ENCODE data around the gene RNF141. TPM values are rescaled to one million over a fixed set of nuclear protein-coding genes. Genes with fewer than 3 reads are reported as not detected.

Gene RNF141
- total RNA-seq, 1 donor from 2014 or later, result 30.0 TPM

- Mint-ChIP-seq H3K9me3 (ENCODE audit: unreplicated experiment) (no peaks in the 10 kb centered on the region), H3K27me3 (ENCODE audit: unreplicated experiment) (no peaks in the 10 kb centered on the region), H3K36me3 (ENCODE audit: unreplicated experiment) (peaks cover 38% of the 10 kb centered on the region), H3K27ac (ENCODE audit: unreplicated experiment) (no peak overlapping the region), H3K4me3 (ENCODE audit: unreplicated experiment) (no peak overlapping the region), H3K4me1 (ENCODE audit: unreplicated experiment) (peaks cover 23% of the 10 kb centered on the region)
- TF ChIP-seq CTCF (IDR thresholded peaks at IDR 0.05), result no peak
- DNase-seq (ENCODE audit: extremely low spot score, unreplicated experiment), result no peak
Measured at GRCh38 chr11:10519630-10520029, 21.4 kb downstream of the RNF141 start.

- DNase-seq (ENCODE audit: extremely low spot score, unreplicated experiment), result no peak
- no peaks in the 10 kb centered on the region for H3K27me3 Mint-ChIP-seq (ENCODE audit: unreplicated experiment)
- TF ChIP-seq CTCF (IDR thresholded peaks at IDR 0.05), result no peak
Measured at GRCh38 chr11:10518891-10519290, 22.1 kb downstream of the RNF141 start.

GRCh38 chr11:10518123-10518522 is 22.9 kb downstream of the RNF141 start:
- Mint-ChIP-seq H3K36me3 (ENCODE audit: unreplicated experiment) (peaks cover 30% of the 10 kb centered on the region), H3K27me3 (ENCODE audit: unreplicated experiment) (no peaks in the 10 kb centered on the region), H3K27ac (ENCODE audit: unreplicated experiment) (no peak overlapping the region), H3K4me3 (ENCODE audit: unreplicated experiment) (no peak overlapping the region), H3K9me3 (ENCODE audit: unreplicated experiment) (no peaks in the 10 kb centered on the region), H3K4me1 (ENCODE audit: unreplicated experiment) (peaks cover 30% of the 10 kb centered on the region)
- DNase-seq (ENCODE audit: extremely low spot score, unreplicated experiment), result no peak
- TF ChIP-seq CTCF (IDR thresholded peaks at IDR 0.05), result no peak

More at GRCh38 chr11:10518891-10519290, 22.1 kb downstream of the RNF141 start:
- H3K9me3 Mint-ChIP-seq (ENCODE audit: unreplicated experiment), result no peaks in the 10 kb centered on the region
- H3K4me1 Mint-ChIP-seq (ENCODE audit: unreplicated experiment), result peaks cover 30% of the 10 kb centered on the region
- no peak overlapping the region for H3K27ac Mint-ChIP-seq (ENCODE audit: unreplicated experiment)
- H3K36me3 Mint-ChIP-seq (ENCODE audit: unreplicated experiment), result peaks cover 35% of the 10 kb centered on the region
- no peak overlapping the region for H3K4me3 Mint-ChIP-seq (ENCODE audit: unreplicated experiment)

- Mint-ChIP-seq H3K27ac (ENCODE audit: unreplicated experiment) (peak overlapping the region; percentile 39), H3K4me3 (ENCODE audit: unreplicated experiment) (no peak overlapping the region), H3K27me3 (ENCODE audit: unreplicated experiment) (no peaks in the 10 kb centered on the region), H3K4me1 (ENCODE audit: unreplicated experiment) (peaks cover 34% of the 10 kb centered on the region), H3K9me3 (ENCODE audit: unreplicated experiment) (no peaks in the 10 kb centered on the region), H3K36me3 (ENCODE audit: unreplicated experiment) (peaks cover 27% of the 10 kb centered on the region)
- TF ChIP-seq CTCF (IDR thresholded peaks at IDR 0.05), result no peak
- no peak for DNase-seq (ENCODE audit: extremely low spot score, unreplicated experiment)
Measured at GRCh38 chr11:10515418-10515817, 25.6 kb downstream of the RNF141 start.

GRCh38 chr11:10514709-10515108 is 26.3 kb downstream of the RNF141 start:
- Mint-ChIP-seq H3K9me3 (ENCODE audit: unreplicated experiment) (no peaks in the 10 kb centered on the region), H3K27me3 (ENCODE audit: unreplicated experiment) (no peaks in the 10 kb centered on the region), H3K4me1 (ENCODE audit: unreplicated experiment) (peaks cover 34% of the 10 kb centered on the region), H3K36me3 (ENCODE audit: unreplicated experiment) (peaks cover 27% of the 10 kb centered on the region), H3K4me3 (ENCODE audit: unreplicated experiment) (no peak overlapping the region), H3K27ac (ENCODE audit: unreplicated experiment) (peak overlapping the region; percentile 39)
- no peak for DNase-seq (ENCODE audit: extremely low spot score, unreplicated experiment)
- TF ChIP-seq CTCF (IDR thresholded peaks at IDR 0.05), result no peak
